ENCODE measurements around the gene AFAP1L2.

- TF ChIP-seq CTCF (IDR thresholded peaks at IDR 0.05; ENCODE audit: insufficient read depth, low read length, poor library complexity, severe bottlenecking) (no peak), EZH2phosphoT487 (conservative IDR thresholded peaks at IDR 0.05; ENCODE audit: low read length) (no peak)
These were observed 12.7 kb downstream of the AFAP1L2 start for GRCh38 chr10:114391599-114391998.

Data from SU-DHL-6 (cell line).